Measurements from ENCODE around the gene SLC26A9.

- TF ChIP-seq, protein P1, sequence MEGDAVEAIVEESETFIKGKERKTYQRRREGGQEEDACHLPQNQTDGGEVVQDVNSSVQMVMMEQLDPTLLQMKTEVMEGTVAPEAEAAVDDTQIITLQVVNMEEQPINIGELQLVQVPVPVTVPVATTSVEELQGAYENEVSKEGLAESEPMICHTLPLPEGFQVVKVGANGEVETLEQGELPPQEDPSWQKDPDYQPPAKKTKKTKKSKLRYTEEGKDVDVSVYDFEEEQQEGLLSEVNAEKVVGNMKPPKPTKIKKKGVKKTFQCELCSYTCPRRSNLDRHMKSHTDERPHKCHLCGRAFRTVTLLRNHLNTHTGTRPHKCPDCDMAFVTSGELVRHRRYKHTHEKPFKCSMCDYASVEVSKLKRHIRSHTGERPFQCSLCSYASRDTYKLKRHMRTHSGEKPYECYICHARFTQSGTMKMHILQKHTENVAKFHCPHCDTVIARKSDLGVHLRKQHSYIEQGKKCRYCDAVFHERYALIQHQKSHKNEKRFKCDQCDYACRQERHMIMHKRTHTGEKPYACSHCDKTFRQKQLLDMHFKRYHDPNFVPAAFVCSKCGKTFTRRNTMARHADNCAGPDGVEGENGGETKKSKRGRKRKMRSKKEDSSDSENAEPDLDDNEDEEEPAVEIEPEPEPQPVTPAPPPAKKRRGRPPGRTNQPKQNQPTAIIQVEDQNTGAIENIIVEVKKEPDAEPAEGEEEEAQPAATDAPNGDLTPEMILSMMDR (conservative IDR thresholded peaks at IDR 0.05; ENCODE audit: low read depth, low read length), result no peak
- no peak for TF ChIP-seq EZH2 (IDR thresholded peaks at IDR 0.05; ENCODE audit: borderline replicate concordance, low read depth, low read length, poor library complexity, severe bottlenecking)
These were observed 25.6 kb downstream of the SLC26A9 start for GRCh38 chr1:205917466-205918238.

Measured in A673 (cell line).